MM.1S (cell line): ENCODE measurements around the gene PPP4R2.

Experiments used
- DNase-seq: peaks from one replicate; pipeline ENCODE4 v3.0.0-alpha.2; 2015
- H2AFZ ChIP-seq: fragments of 300-600 bp; sonication (generic); 2 replicates; pipeline ENCODE4 v1.6.0; 2016; ENCODE audit warnings: antibody characterized with exemption, low read length
- H3F3A ChIP-seq: fragments of 300-600 bp; sonication (generic); 2 replicates; pipeline ENCODE4 v1.6.1; 2016; ENCODE audit warnings: mild to moderate bottlenecking, antibody characterized with exemption, low read length, moderate library complexity, mixed read lengths; ENCODE audit not compliant: insufficient read depth
- H3K27ac ChIP-seq: fragments of 300-600 bp; sonication (generic); 2 replicates; pipeline ENCODE4 v1.5.1; 2016; ENCODE audit warnings: mild to moderate bottlenecking, low read length
- H3K27me3 ChIP-seq: fragments of 300-600 bp; sonication (generic); replicated peaks from 2 replicates; pipeline ENCODE4 v1.6.0; 2016; ENCODE audit warnings: low read length; ENCODE audit not compliant: insufficient read depth
- H3K36me3 ChIP-seq: fragments of 300-600 bp; sonication (generic); replicated peaks from 2 replicates; pipeline ENCODE4 v1.6.1; 2016; ENCODE audit warnings: mild to moderate bottlenecking, low read length, mixed read lengths; ENCODE audit not compliant: insufficient read depth
- H3K4me1 ChIP-seq: fragments of 300-600 bp; sonication (generic); 2 replicates; pipeline ENCODE4 v1.6.1; 2016; ENCODE audit warnings: low read length, mixed read lengths
- H3K4me2 ChIP-seq: fragments of 300-600 bp; sonication (generic); 2 replicates; pipeline ENCODE4 v1.6.0; 2016; ENCODE audit warnings: low read depth, low read length
- H3K4me3 ChIP-seq: fragments of 300-600 bp; sonication (generic); 2 replicates; pipeline ENCODE4 v1.5.1; 2016; ENCODE audit warnings: low read length, mixed read lengths
- H3K79me2 ChIP-seq: fragments of 300-600 bp; sonication (generic); 2 replicates; pipeline ENCODE4 v1.6.1; 2016; ENCODE audit warnings: mixed run types, low read length, mixed read lengths
- H3K9ac ChIP-seq: fragments of 300-600 bp; sonication (generic); 2 replicates; pipeline ENCODE4 v1.6.1; 2016; ENCODE audit warnings: low read length, mixed read lengths
- H3K9me2 ChIP-seq: fragments of 300-600 bp; sonication (generic); replicated peaks from 2 replicates; pipeline ENCODE4 v1.6.1; 2016; ENCODE audit warnings: mild to moderate bottlenecking, low read length, mixed read lengths; ENCODE audit not compliant: insufficient read depth
- H3K9me3 ChIP-seq: fragments of 300-600 bp; sonication (generic); replicated peaks from 2 replicates; pipeline ENCODE4 v1.6.1; 2016; ENCODE audit warnings: mild to moderate bottlenecking, low read length, mixed read lengths; ENCODE audit not compliant: insufficient read depth
- H4K20me1 ChIP-seq: fragments of 300-600 bp; sonication (generic); 2 replicates; pipeline ENCODE4 v1.6.1; 2016; ENCODE audit warnings: mild to moderate bottlenecking, low read length, moderate library complexity, mixed read lengths; ENCODE audit not compliant: insufficient read depth
- EZH2 ChIP-seq: fragments of 300-600 bp; sonication (generic); optimal IDR thresholded peaks from 2 replicates; pipeline ENCODE3; 2017; ENCODE audit warnings: low read depth, mild to moderate bottlenecking, antibody characterized with exemption, low read length, mixed read lengths
- EZH2phosphoT487 ChIP-seq: fragments of 300-600 bp; sonication (generic); IDR thresholded peaks from 2 replicates; pipeline ENCODE4 v1.6.1; 2018; ENCODE audit warnings: antibody characterized with exemption, low read length
- TF ChIP-seq, protein P1 (sequence below): fragments of 300-600 bp; sonication (generic); IDR thresholded peaks from 2 replicates; pipeline ENCODE4 v1.5.1; 2016; ENCODE audit warnings: antibody characterized with exemption, low read length, mixed read lengths

Gene PPP4R2

DNA sequence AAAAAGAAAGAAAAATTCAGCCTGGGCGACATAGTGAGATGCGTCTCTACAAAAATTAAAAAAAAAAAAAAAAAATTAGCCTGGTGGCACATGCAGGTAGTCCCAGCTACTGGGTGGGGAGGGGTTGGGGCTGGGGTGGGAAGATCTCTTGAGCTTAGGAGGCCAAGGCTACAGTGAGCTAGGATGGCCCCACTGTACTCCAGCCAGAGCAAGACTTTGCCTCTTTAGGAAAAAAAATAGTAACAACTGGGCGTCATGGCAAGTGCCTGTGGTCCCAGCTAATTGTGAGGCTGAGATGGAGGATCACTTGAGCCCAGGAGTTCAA is 23.9 kb upstream of the PPP4R2 start:
- Histone ChIP-seq H3K4me3 (no peak overlapping the region), H3K27ac (no peak overlapping the region), H2AFZ (no peak overlapping the region), H3F3A (no peaks in the 10 kb centered on the region), H3K27me3 (no peaks in the 10 kb centered on the region), H3K9ac (no peak overlapping the region), H3K9me3 (no peaks in the 10 kb centered on the region), H3K79me2 (no peaks in the 10 kb centered on the region), H4K20me1 (no peaks in the 10 kb centered on the region), H3K9me2 (no peaks in the 10 kb centered on the region), H3K4me1 (no peaks in the 10 kb centered on the region; the same call in 1 of the 2 replicates), H3K4me2 (no peak overlapping the region), H3K36me3 (no peaks in the 10 kb centered on the region)
- DNase-seq = no peak
- TF ChIP-seq EZH2 (no peak), EZH2phosphoT487 (no peak)
- TF ChIP-seq, protein P1, sequence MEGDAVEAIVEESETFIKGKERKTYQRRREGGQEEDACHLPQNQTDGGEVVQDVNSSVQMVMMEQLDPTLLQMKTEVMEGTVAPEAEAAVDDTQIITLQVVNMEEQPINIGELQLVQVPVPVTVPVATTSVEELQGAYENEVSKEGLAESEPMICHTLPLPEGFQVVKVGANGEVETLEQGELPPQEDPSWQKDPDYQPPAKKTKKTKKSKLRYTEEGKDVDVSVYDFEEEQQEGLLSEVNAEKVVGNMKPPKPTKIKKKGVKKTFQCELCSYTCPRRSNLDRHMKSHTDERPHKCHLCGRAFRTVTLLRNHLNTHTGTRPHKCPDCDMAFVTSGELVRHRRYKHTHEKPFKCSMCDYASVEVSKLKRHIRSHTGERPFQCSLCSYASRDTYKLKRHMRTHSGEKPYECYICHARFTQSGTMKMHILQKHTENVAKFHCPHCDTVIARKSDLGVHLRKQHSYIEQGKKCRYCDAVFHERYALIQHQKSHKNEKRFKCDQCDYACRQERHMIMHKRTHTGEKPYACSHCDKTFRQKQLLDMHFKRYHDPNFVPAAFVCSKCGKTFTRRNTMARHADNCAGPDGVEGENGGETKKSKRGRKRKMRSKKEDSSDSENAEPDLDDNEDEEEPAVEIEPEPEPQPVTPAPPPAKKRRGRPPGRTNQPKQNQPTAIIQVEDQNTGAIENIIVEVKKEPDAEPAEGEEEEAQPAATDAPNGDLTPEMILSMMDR = no peak

DNA sequence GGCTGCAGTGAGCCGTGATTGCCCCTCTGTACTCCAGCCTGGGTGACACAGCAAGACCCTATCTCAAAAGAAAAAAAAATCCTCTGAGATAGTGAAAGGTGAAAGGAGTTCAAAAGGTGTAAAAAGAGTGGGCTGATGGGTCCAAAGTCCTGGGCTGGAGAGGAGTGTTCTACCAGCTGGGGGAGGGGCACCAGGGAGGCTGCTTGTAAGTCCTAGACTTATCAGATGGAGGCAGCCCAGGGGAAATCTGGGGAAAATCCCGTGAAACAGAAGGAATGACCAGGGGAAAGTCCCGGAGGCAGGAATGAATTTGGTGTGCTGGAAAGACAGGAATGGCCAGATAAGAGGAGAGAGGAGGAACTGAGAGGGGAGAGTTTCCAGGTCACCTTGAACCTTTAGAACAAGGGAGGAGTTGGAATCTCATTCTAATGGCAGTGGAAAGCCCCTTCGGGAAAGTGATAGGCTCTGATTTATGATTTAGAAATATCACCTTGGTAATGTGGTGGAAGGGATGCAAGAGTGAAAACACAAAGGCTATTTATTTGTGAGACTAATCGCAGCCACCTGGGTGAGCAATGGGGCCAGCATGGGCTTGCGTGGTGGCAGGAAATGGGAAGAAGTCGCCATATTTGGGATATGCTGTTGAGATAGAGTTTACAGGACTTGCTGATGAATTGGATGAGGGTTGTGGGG is 23.4 kb upstream of the PPP4R2 start:
- no peaks in the 10 kb centered on the region for H3K9me2 ChIP-seq
- DNase-seq = no peak
- H4K20me1 ChIP-seq = no peaks in the 10 kb centered on the region
- H3K4me3 ChIP-seq = no peak overlapping the region
- no peaks in the 10 kb centered on the region for H3K27me3 ChIP-seq
- no peak overlapping the region for H3K27ac ChIP-seq
- no peaks in the 10 kb centered on the region for H3F3A ChIP-seq
- TF ChIP-seq EZH2 (no peak), EZH2phosphoT487 (no peak)
- TF ChIP-seq, protein P1 = no peak
- H2AFZ ChIP-seq = no peak overlapping the region
- H3K4me1 ChIP-seq = no peaks in the 10 kb centered on the region; the same call in 1 of the 2 replicates
- no peaks in the 10 kb centered on the region for H3K9me3 ChIP-seq
- no peaks in the 10 kb centered on the region for H3K79me2 ChIP-seq
- H3K9ac ChIP-seq = no peak overlapping the region
- H3K36me3 ChIP-seq = no peaks in the 10 kb centered on the region
- no peak overlapping the region for H3K4me2 ChIP-seq

DNA sequence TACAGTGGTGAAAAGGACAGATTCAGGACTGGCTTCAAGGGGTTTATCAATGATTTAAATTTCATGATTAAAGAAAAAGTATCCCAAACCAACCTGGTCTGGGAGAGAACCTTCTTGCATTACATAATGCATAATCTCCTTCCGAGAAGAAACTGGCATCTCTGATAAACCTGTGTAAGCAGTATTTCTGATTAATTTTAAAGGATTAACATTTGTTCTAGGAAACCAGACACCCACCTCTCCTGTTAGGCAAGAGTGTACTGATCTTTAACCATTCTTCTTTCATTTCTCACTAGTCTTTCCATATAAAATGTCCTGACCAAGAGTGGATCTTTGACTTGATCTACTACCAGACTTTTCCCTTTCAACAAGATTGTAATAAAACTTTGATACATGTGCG is 22.8 kb upstream of the PPP4R2 start:
- no peak overlapping the region for H3K27ac ChIP-seq
- no peaks in the 10 kb centered on the region for H3F3A ChIP-seq
- H3K4me1 ChIP-seq = no peaks in the 10 kb centered on the region; the same call in 1 of the 2 replicates
- no peak for TF ChIP-seq EZH2phosphoT487
- no peak for TF ChIP-seq EZH2
- TF ChIP-seq, protein P1 = no peak
- H3K79me2 ChIP-seq = no peaks in the 10 kb centered on the region
- no peak overlapping the region for H2AFZ ChIP-seq
- H3K4me3 ChIP-seq = no peak overlapping the region
- H3K36me3 ChIP-seq = no peaks in the 10 kb centered on the region
- H3K4me2 ChIP-seq = no peak overlapping the region
- no peaks in the 10 kb centered on the region for H3K27me3 ChIP-seq
- no peaks in the 10 kb centered on the region for H3K9me2 ChIP-seq
- H4K20me1 ChIP-seq = no peaks in the 10 kb centered on the region
- H3K9me3 ChIP-seq = no peaks in the 10 kb centered on the region
- no peak overlapping the region for H3K9ac ChIP-seq
- DNase-seq = no peak
